Activated naive CD8-positive, alpha-beta T cell treated with anti-CD3 and anti-CD28 coated beads, Interleukin-2, amount 10 ng/mL, durations not matched to agents 7 days and 5 days (primary cell): Measurements from ENCODE around the gene ITK. TPM values are rescaled to one million over a fixed set of nuclear protein-coding genes. Genes with fewer than 3 reads are reported as not detected.

Experiments
- ATAC-seq: fragments of 150-1000 bp; cut with Tn5 transposase; one replicate; pipeline ENCODE4 v1.10.0; 2021; ENCODE audit warnings: low read depth, moderate library complexity
- POLR2A ChIA-PET: fragments of 350-600 bp; sonication (Branson Sonifier 250); formaldehyde crosslinking; loops from one replicate; lab custom pipeline; 2021; ENCODE audit warnings: antibody characterized with exemption; lab: Charles Lee
- DNase-seq: peaks from one replicate; pipeline ENCODE4 v3.0.0; 2021
- H3K27ac Mint-ChIP-seq: one replicate; pipeline ENCODE4 v1.8.0; 2022; ENCODE audit warnings: mild to moderate bottlenecking, mixed read lengths
- H3K27me3 Mint-ChIP-seq: one replicate; pipeline ENCODE4 v1.8.0; 2022; ENCODE audit warnings: mild to moderate bottlenecking, moderate library complexity, mixed read lengths
- H3K36me3 Mint-ChIP-seq: one replicate; pipeline ENCODE4 v1.8.0; 2021; ENCODE audit warnings: mild to moderate bottlenecking, mixed read lengths
- H3K4me1 Mint-ChIP-seq: one replicate; pipeline ENCODE4 v1.8.0; 2021; ENCODE audit warnings: mixed read lengths
- H3K4me3 Mint-ChIP-seq: one replicate; pipeline ENCODE4 v1.8.0; 2022; ENCODE audit warnings: mild to moderate bottlenecking, moderate library complexity, mixed read lengths
- H3K9me3 Mint-ChIP-seq: one replicate; pipeline ENCODE4 v1.8.0; 2021; ENCODE audit warnings: mixed read lengths
- total RNA-seq, 2 experiments: library from RNA; stranded (reverse); gene quantifications; one replicate each; pipeline ENCODE4 v1.2.3, GENCODE V29; 2021

The ITK gene
- total RNA-seq, 2 experiments from 2014 or later = 313 to 324 TPM

- DNase-seq (no peak), ATAC-seq (peak; percentile 60)
- no peaks in the 10 kb centered on the region for H3K27me3 Mint-ChIP-seq
- H3K4me3 Mint-ChIP-seq = peak overlapping the region; percentile 29
- POLR2A ChIA-PET = no interaction called here
- H3K9me3 Mint-ChIP-seq = no peaks in the 10 kb centered on the region
- peaks cover 2% of the 10 kb centered on the region for H3K36me3 Mint-ChIP-seq
- H3K27ac Mint-ChIP-seq = peak overlapping the region; percentile 52
- peaks cover 54% of the 10 kb centered on the region for H3K4me1 Mint-ChIP-seq
Measured at GRCh38 chr5:157159209-157159751, 21.4 kb upstream of the ITK start.

GRCh38 chr5:157160001-157160400 lies 20.6 kb upstream of the ITK start:
- peaks cover 51% of the 10 kb centered on the region for H3K4me1 Mint-ChIP-seq
- POLR2A ChIA-PET = no interaction called here
- H3K27ac Mint-ChIP-seq = peak overlapping the region; percentile 52
- no peak for DNase-seq
- no peak for ATAC-seq
- no peaks in the 10 kb centered on the region for H3K9me3 Mint-ChIP-seq
- peak overlapping the region; percentile 47 for H3K4me3 Mint-ChIP-seq
- peaks cover 2% of the 10 kb centered on the region for H3K36me3 Mint-ChIP-seq
- no peaks in the 10 kb centered on the region for H3K27me3 Mint-ChIP-seq

- Mint-ChIP-seq H3K36me3 (peaks cover 2% of the 10 kb centered on the region), H3K27me3 (no peaks in the 10 kb centered on the region), H3K4me1 (peaks cover 45% of the 10 kb centered on the region), H3K27ac (no peak overlapping the region), H3K9me3 (no peaks in the 10 kb centered on the region), H3K4me3 (no peak overlapping the region)
- ATAC-seq = no peak
- no peak for DNase-seq
- POLR2A ChIA-PET = interaction anchor here (1.4 kb wide), 1 partner anchor 18 kb away, joined by 7 read pairs; the partner anchor contains the start of gene ITK
Measured at GRCh38 chr5:157161996-157162395, 18.6 kb upstream of the ITK start.

GRCh38 chr5:157162919-157163510 lies 17.6 kb upstream of the ITK start:
- POLR2A ChIA-PET = interaction anchor here (0.6 to 0.9 kb wide), 2 partner anchors 11 to 54 kb away, joined by 3 to 4 read pairs; partner anchors contain the start of gene HAVCR2

DNA sequence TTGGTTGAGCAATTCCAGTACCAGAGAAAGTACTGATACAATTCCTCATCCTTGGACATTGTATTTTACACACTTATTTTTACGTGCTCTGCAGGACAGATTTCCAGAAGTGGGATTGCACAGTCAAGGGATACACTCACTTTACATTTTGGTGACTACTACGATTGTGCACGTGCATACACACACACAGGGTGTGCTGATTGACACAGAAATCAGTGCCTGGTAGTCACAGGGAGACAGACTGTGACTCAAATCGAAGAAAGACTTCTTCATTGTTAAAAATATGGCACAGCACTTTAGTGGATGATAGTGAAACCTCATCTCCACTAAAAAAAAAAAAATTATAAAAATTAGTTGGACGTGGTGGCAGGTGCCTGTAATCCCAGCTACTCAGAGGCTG lies 16.1 kb upstream of the ITK start:
- Mint-ChIP-seq H3K4me1 (peaks cover 45% of the 10 kb centered on the region), H3K36me3 (peaks cover 3% of the 10 kb centered on the region), H3K9me3 (peaks cover under 1% of the 10 kb centered on the region), H3K27me3 (no peaks in the 10 kb centered on the region), H3K27ac (no peak overlapping the region), H3K4me3 (no peak overlapping the region)
- DNase-seq (no peak), ATAC-seq (no peak)
- POLR2A ChIA-PET = no interaction called here

More at GRCh38 chr5:157162919-157163510, 17.6 kb upstream of the ITK start:
- Mint-ChIP-seq H3K27ac (no peak overlapping the region), H3K27me3 (no peaks in the 10 kb centered on the region), H3K4me3 (no peak overlapping the region), H3K36me3 (peaks cover 1% of the 10 kb centered on the region), H3K9me3 (no peaks in the 10 kb centered on the region), H3K4me1 (peaks cover 46% of the 10 kb centered on the region)
- DNase-seq (no peak), ATAC-seq (no peak)

DNA sequence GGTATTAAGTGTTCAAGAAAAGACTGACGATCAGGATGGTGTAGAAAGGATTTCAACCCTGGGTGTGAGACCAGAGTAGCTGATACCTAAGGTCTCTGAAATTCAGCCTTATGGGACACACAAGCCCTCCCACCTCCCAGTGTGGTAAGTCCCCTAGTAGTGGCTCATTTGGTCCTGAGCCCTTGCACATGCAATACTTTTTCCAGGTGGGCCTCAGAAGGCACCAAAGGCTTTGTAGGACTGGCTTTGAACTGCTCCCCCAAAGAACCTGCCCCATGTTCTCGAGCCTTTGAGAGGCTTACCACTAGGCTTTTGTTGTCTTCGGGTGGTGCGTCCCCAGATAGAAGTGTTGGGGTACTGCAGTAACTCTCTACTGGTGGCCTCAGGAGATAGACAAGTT lies 15.4 kb upstream of the ITK start:
- Mint-ChIP-seq H3K9me3 (peaks cover 4% of the 10 kb centered on the region), H3K4me1 (peaks cover 40% of the 10 kb centered on the region), H3K27ac (no peak overlapping the region), H3K36me3 (peaks cover 9% of the 10 kb centered on the region), H3K4me3 (no peak overlapping the region), H3K27me3 (no peaks in the 10 kb centered on the region)
- POLR2A ChIA-PET = interaction anchor here (3.5 kb wide), 1 partner anchor 16 kb away, joined by 16 read pairs; the partner anchor contains the start of gene ITK
- DNase-seq = no peak
- ATAC-seq = no peak

DNA sequence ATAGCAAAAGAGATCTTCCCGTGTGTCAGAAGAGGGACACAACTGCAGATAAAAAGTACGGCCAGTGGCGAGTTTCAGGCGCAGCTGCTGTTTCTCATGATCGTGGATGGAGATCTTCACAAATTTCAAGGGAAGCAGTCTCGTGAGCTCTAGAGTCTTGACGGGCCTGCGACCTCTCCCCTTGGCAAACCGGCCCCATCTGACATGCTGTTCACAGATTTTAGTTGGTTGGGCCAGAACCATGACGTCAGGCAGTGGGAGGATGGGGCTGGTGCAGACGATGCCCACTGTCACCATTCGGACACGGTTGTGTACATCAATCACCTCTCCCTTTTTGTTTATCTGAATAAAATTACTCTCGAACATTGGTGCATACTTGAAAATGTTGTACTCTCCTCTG lies 15.0 kb upstream of the ITK start:
- DNase-seq (no peak), ATAC-seq (no peak)
- Mint-ChIP-seq H3K27me3 (no peaks in the 10 kb centered on the region), H3K27ac (no peak overlapping the region), H3K9me3 (peaks cover 6% of the 10 kb centered on the region), H3K36me3 (peaks cover 11% of the 10 kb centered on the region), H3K4me3 (no peak overlapping the region), H3K4me1 (peaks cover 39% of the 10 kb centered on the region)
- POLR2A ChIA-PET = interaction anchor here (2.7 to 3.5 kb wide), 2 partner anchors 9 to 15 kb away, joined by 16 to 21 read pairs; partner anchors contain the start of gene ITK

DNA sequence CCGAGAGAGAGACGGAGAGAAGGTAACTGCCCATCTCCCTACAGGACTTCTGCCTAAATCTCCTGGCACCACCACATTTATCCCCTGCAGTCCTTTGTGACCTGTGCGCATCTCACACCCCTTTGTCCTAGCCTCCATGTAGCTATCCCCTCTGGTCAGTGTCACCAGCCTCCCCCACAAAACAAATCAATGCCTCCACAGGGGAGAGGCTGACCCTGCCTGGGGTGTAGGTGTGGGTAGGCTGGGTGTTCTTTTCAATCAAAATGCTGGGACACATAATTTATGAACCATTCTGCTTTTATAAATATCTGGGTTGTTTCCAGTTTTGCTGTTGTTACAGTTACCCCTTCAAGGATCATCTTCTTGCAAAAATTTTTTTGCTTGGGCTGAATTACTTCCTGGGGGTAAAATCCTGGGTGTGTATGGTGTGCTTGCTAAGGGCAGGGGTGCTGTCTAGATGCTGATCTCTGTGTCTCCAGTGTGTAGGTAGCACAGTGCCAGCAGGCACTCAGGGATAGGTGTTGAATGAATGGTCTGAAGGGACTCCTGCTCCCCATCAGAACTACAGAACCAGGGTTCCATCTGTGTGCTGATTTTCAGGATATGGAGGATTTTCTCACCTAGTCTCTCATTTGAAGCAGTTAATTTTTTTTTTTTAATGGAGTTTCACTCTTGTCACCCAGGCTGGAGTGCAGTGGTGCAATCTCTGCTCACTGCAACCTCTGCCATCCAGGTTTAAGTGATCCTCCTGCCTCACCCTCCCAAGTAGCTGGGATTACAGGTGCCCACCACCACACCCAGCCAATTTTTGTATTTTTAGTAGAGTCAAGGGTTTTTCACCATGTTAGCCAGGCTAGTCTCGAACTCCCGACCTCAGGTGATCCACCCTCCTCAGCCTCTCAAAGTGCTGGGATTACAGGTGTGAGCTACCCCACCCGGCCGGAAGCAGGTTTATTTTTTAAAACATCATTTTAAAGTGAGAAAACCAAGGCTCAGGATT lies 14.1 kb upstream of the ITK start, which contains the start of gene GARIN3:
Gene GARIN3, minus strand, starts transcription at position 51 of the 1,000 bp plus-strand sequence. CDS start 96 bp downstream, outside the sequence.
- Mint-ChIP-seq H3K4me1 (peaks cover 41% of the 10 kb centered on the region), H3K36me3 (peaks cover 15% of the 10 kb centered on the region), H3K27me3 (no peaks in the 10 kb centered on the region), H3K27ac (peak within 1 kb of the TSS; percentile 86), H3K4me3 (peak within 1 kb of the TSS; percentile 75), H3K9me3 (peaks cover 8% of the 10 kb centered on the region)
- POLR2A ChIA-PET = interaction anchor here (0.8 to 3.5 kb wide), 9 partner anchors 9 to 106 kb away, joined by 4 to 21 read pairs (median 6); partner anchors contain the start of genes ITK and MED7
- no peak for DNase-seq
- no peak for ATAC-seq

GRCh38 chr5:157167214-157167621 lies 13.4 kb upstream of the ITK start:
- Mint-ChIP-seq H3K36me3 (peaks cover 15% of the 10 kb centered on the region), H3K4me3 (peak overlapping the region; percentile 75), H3K27ac (peak overlapping the region; percentile 86), H3K4me1 (peaks cover 47% of the 10 kb centered on the region), H3K27me3 (no peaks in the 10 kb centered on the region), H3K9me3 (peaks cover 8% of the 10 kb centered on the region)
- no peak for DNase-seq
- ATAC-seq = peak; percentile 32
- POLR2A ChIA-PET = interaction anchor here (0.8 to 3.5 kb wide), 9 partner anchors 9 to 105 kb away, joined by 4 to 21 read pairs (median 6); partner anchors contain the start of genes ITK and MED7

DNA sequence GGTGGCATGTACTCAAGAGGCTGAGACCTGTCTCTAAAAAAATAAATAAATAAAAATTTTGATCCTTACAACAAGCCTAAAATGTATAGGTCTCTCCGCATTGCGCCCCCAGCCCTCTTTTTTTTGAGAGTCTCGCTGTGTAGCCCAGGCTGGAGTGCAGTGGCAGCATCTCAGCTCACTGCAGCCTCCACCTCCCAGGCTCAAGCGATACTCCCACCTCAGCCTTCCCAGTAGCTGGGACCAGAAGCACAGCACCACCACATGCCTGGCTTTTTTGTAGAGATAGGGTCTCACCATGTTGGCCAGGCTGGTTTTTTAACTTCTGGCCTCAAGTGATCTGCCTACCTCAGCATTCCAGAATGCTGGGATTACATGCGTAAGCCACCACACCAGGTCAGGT lies 12.4 kb upstream of the ITK start:
- DNase-seq (no peak), ATAC-seq (no peak)
- peaks cover 8% of the 10 kb centered on the region for H3K9me3 Mint-ChIP-seq
- H3K27me3 Mint-ChIP-seq = no peaks in the 10 kb centered on the region
- H3K4me1 Mint-ChIP-seq = peaks cover 51% of the 10 kb centered on the region
- H3K4me3 Mint-ChIP-seq = no peak overlapping the region
- H3K36me3 Mint-ChIP-seq = peaks cover 15% of the 10 kb centered on the region
- POLR2A ChIA-PET = interaction anchor here (1.8 to 3.5 kb wide), 3 partner anchors 12 to 14 kb away, joined by 8 to 21 read pairs (median 16); partner anchors contain the start of gene ITK
- peak overlapping the region; percentile 36 for H3K27ac Mint-ChIP-seq

GRCh38 chr5:157172403-157172802 lies 8.2 kb upstream of the ITK start:
- Mint-ChIP-seq H3K4me3 (peak overlapping the region; percentile 73), H3K9me3 (peaks cover 8% of the 10 kb centered on the region), H3K36me3 (peaks cover 15% of the 10 kb centered on the region), H3K27me3 (no peaks in the 10 kb centered on the region), H3K4me1 (peaks cover 54% of the 10 kb centered on the region), H3K27ac (peak overlapping the region; percentile 88)
- POLR2A ChIA-PET = interaction anchor here (0.8 to 4.0 kb wide), 11 partner anchors 10 to 99 kb away, joined by 3 to 32 read pairs (median 5); partner anchors contain the start of genes ITK and MED7
- ATAC-seq (peak; percentile 99), DNase-seq (peak; percentile 76)

- no peak for DNase-seq
Measured at GRCh38 chr5:157175071-157175612, 5.5 kb upstream of the ITK start.

More at GRCh38 chr5:157175071-157175612, 5.5 kb upstream of the ITK start:
- Mint-ChIP-seq H3K4me1 (peaks cover 66% of the 10 kb centered on the region), H3K9me3 (peaks cover 5% of the 10 kb centered on the region), H3K36me3 (peaks cover 7% of the 10 kb centered on the region), H3K4me3 (peak overlapping the region; percentile 52), H3K27ac (peak overlapping the region; percentile 89), H3K27me3 (no peaks in the 10 kb centered on the region)
- no peak for ATAC-seq
- POLR2A ChIA-PET = interaction anchor here (0.7 to 1.4 kb wide), 8 partner anchors 8 to 93 kb away, joined by 3 to 5 read pairs (median 4); partner anchors contain the start of gene MED7
